Trophoblast cell (in vitro differentiated cells and primary cell): Measurements from ENCODE around the gene KCNAB1.

Experiments
- DNase-seq, 2 donors: peaks; one replicate each; pipeline ENCODE4 v3.0.0-alpha.2; 2016
- H2AFZ ChIP-seq: 2 replicates; pipeline ENCODE4 v1.6.1; 2013; ENCODE audit warnings: low read length, moderate library complexity, mild to moderate bottlenecking; ENCODE audit not compliant: insufficient read depth, poor library complexity
- H2AK5ac ChIP-seq: 2 replicates; pipeline ENCODE4 v1.6.1; 2013; ENCODE audit warnings: mild to moderate bottlenecking, low read length
- H2BK120ac ChIP-seq: 2 replicates; pipeline ENCODE4 v1.6.1; 2013; ENCODE audit warnings: low read length, mild to moderate bottlenecking, moderate library complexity; ENCODE audit not compliant: insufficient read depth, poor library complexity
- H2BK12ac ChIP-seq: 2 replicates; pipeline ENCODE4 v1.6.1; 2013; ENCODE audit warnings: mild to moderate bottlenecking, low read length, moderate library complexity
- H2BK5ac ChIP-seq: 2 replicates; pipeline ENCODE4 v1.6.1; 2013; ENCODE audit warnings: low read length, low read depth, moderate library complexity, mild to moderate bottlenecking; ENCODE audit not compliant: poor library complexity
- H3K14ac ChIP-seq: 2 replicates; pipeline ENCODE4 v1.6.1; 2013; ENCODE audit warnings: mild to moderate bottlenecking, low read length
- H3K18ac ChIP-seq: 2 replicates; pipeline ENCODE4 v1.6.1; 2013; ENCODE audit warnings: mild to moderate bottlenecking, low read length
- H3K23ac ChIP-seq: 2 replicates; pipeline ENCODE4 v1.6.1; 2013; ENCODE audit warnings: low read length
- H3K27ac ChIP-seq: 2 replicates; pipeline ENCODE4 v1.5.1; 2013; ENCODE audit warnings: low read depth, mild to moderate bottlenecking, inconsistent platforms, low read length, moderate library complexity
- H3K27me3 ChIP-seq: 2 replicates; pipeline ENCODE4 v1.6.1; 2013; ENCODE audit warnings: inconsistent platforms, mild to moderate bottlenecking, low read length, moderate library complexity; ENCODE audit not compliant: insufficient read depth
- H3K36me3 ChIP-seq, 2 experiments: 1 replicate in 1 of 2; 2 replicates in 1 of 2; pipeline ENCODE4 v1.6.1; 2013; ENCODE audit warnings: low read length in 2 of 2, mild to moderate bottlenecking in 2 of 2, moderate library complexity in 1 of 2; ENCODE audit not compliant: insufficient read depth in 2 of 2, control insufficient read depth in 1 of 2
- H3K4ac ChIP-seq: 2 replicates; pipeline ENCODE4 v1.6.1; 2013; ENCODE audit warnings: low read depth, mild to moderate bottlenecking, low read length, moderate library complexity
- H3K4me1 ChIP-seq, 2 experiments: 1 replicate in 1 of 2; 2 replicates in 1 of 2; pipeline ENCODE4 v1.6.1; 2013; ENCODE audit warnings: low read length in 2 of 2, mild to moderate bottlenecking in 2 of 2, moderate library complexity in 1 of 2; ENCODE audit not compliant: insufficient read depth in 2 of 2, control insufficient read depth in 1 of 2
- H3K4me2 ChIP-seq: 2 replicates; pipeline ENCODE4 v1.6.1; 2013; ENCODE audit warnings: inconsistent platforms, mild to moderate bottlenecking, low read length, moderate library complexity
- H3K4me3 ChIP-seq: 2 replicates; pipeline ENCODE4 v1.5.1; 2013; ENCODE audit warnings: mild to moderate bottlenecking, low read depth, low read length, inconsistent platforms
- H3K79me1 ChIP-seq: one replicate; pipeline ENCODE4 v1.6.1; 2013; ENCODE audit warnings: low read length
- H3K79me2 ChIP-seq: 2 replicates; pipeline ENCODE4 v1.6.1; 2013; ENCODE audit warnings: low read length, mild to moderate bottlenecking; ENCODE audit not compliant: control insufficient read depth, insufficient read depth, poor library complexity
- H3K9ac ChIP-seq: 2 replicates; pipeline ENCODE4 v1.6.1; 2013; ENCODE audit warnings: mild to moderate bottlenecking, low read length
- H3K9me3 ChIP-seq: 2 replicates; pipeline ENCODE4 v1.6.1; 2013; ENCODE audit warnings: low read depth, mild to moderate bottlenecking, control low read depth, inconsistent platforms, low read length; ENCODE audit not compliant: insufficient read depth
- H4K12ac ChIP-seq: 2 replicates; pipeline ENCODE4 v1.6.1; 2013; ENCODE audit warnings: low read depth, mild to moderate bottlenecking, low read length, moderate library complexity
- H4K8ac ChIP-seq: 2 replicates; pipeline ENCODE4 v1.6.1; 2013; ENCODE audit warnings: low read depth, mild to moderate bottlenecking, low read length, moderate library complexity
- H4K91ac ChIP-seq: one replicate; pipeline ENCODE4 v1.6.1; 2013; ENCODE audit warnings: low read depth, mild to moderate bottlenecking, low read length, moderate library complexity
- WGBS: extraction: QIAGEN DNeasy Blood & Tissue Kit; methylation state at CpG from one replicate; pipeline ENCODE4 v1.1.7; 2013; ENCODE audit warnings: missing lambda C conversion rate; ENCODE audit not compliant: insufficient read length, insufficient coverage; ENCODE audit errors: extremely low coverage; 5-methylcytosine and 5-hydroxymethylcytosine counted together

Gene KCNAB1

GRCh38 chr3:156495816-156496215 is 375.4 kb downstream of the KCNAB1 start:
- no peak for DNase-seq
- Histone ChIP-seq H3K18ac (no peak overlapping the region), H4K8ac (no peak overlapping the region), H3K4ac (no peak overlapping the region), H2BK5ac (no peak overlapping the region), H3K9me3 (no peaks in the 10 kb centered on the region), H3K4me1 (no peaks in the 10 kb centered on the region), H2BK120ac (no peak overlapping the region), H2AFZ (no peak overlapping the region), H3K79me2 (no peaks in the 10 kb centered on the region), H3K4me3 (no peak overlapping the region), H3K4me2 (no peak overlapping the region), H3K79me1 (no peaks in the 10 kb centered on the region), H4K12ac (no peak overlapping the region), H3K23ac (no peak overlapping the region), H2BK12ac (no peak overlapping the region), H3K27me3 (no peaks in the 10 kb centered on the region), H3K14ac (no peak overlapping the region), H3K27ac (no peak overlapping the region), H3K36me3 (no peaks in the 10 kb centered on the region), H2AK5ac (no peak overlapping the region), H3K9ac (no peak overlapping the region), H4K91ac (no peak overlapping the region)
- no CpG with 5 or more reads among the region's 1 CpG for WGBS

GRCh38 chr3:156497326-156497725 is 376.9 kb downstream of the KCNAB1 start:
- H2BK12ac ChIP-seq, result no peak overlapping the region
- no peak overlapping the region for H2BK120ac ChIP-seq
- H3K14ac ChIP-seq, result no peak overlapping the region
- no peaks in the 10 kb centered on the region for H3K9me3 ChIP-seq
- H4K12ac ChIP-seq, result no peak overlapping the region
- no peaks in the 10 kb centered on the region for H3K36me3 ChIP-seq
- no peaks in the 10 kb centered on the region for H3K4me1 ChIP-seq
- no peaks in the 10 kb centered on the region for H3K27me3 ChIP-seq
- DNase-seq, result no peak
- H3K79me2 ChIP-seq, result no peaks in the 10 kb centered on the region
- no peaks in the 10 kb centered on the region for H3K79me1 ChIP-seq
- no peak overlapping the region for H4K91ac ChIP-seq
- H2BK5ac ChIP-seq, result no peak overlapping the region
- H3K4ac ChIP-seq, result no peak overlapping the region
- no peak overlapping the region for H4K8ac ChIP-seq
- no peak overlapping the region for H2AFZ ChIP-seq
- H3K27ac ChIP-seq, result no peak overlapping the region
- H3K4me2 ChIP-seq, result no peak overlapping the region
- no peak overlapping the region for H3K18ac ChIP-seq
- no peak overlapping the region for H2AK5ac ChIP-seq
- H3K9ac ChIP-seq, result no peak overlapping the region
- WGBS, result no CpG with 5 or more reads among the region's 1 CpG
- H3K4me3 ChIP-seq, result no peak overlapping the region
- H3K23ac ChIP-seq, result no peak overlapping the region

GRCh38 chr3:156498307-156498706 is 377.9 kb downstream of the KCNAB1 start:
- Histone ChIP-seq H3K36me3 (no peaks in the 10 kb centered on the region), H2AK5ac (no peak overlapping the region), H4K8ac (no peak overlapping the region), H4K91ac (no peak overlapping the region), H2BK12ac (no peak overlapping the region), H3K14ac (no peak overlapping the region), H3K9me3 (no peaks in the 10 kb centered on the region), H3K4me3 (no peak overlapping the region), H3K18ac (no peak overlapping the region), H2BK120ac (no peak overlapping the region), H3K79me2 (no peaks in the 10 kb centered on the region), H3K4me2 (no peak overlapping the region), H3K23ac (no peak overlapping the region), H3K4me1 (no peaks in the 10 kb centered on the region), H2BK5ac (no peak overlapping the region), H3K9ac (no peak overlapping the region), H3K27me3 (no peaks in the 10 kb centered on the region), H3K4ac (no peak overlapping the region), H2AFZ (no peak overlapping the region), H3K79me1 (no peaks in the 10 kb centered on the region), H3K27ac (no peak overlapping the region), H4K12ac (no peak overlapping the region)
- DNase-seq, result no peak
- WGBS, result no CpG with 5 or more reads among the region's 5 CpGs

GRCh38 chr3:156507285-156507684 is 386.9 kb downstream of the KCNAB1 start:
- Histone ChIP-seq H3K27ac (no peak overlapping the region), H4K12ac (no peak overlapping the region), H3K4me2 (no peak overlapping the region), H2AFZ (no peak overlapping the region), H3K9ac (no peak overlapping the region), H3K9me3 (no peaks in the 10 kb centered on the region), H3K79me2 (no peaks in the 10 kb centered on the region), H3K4ac (no peak overlapping the region), H2AK5ac (no peak overlapping the region), H3K27me3 (no peaks in the 10 kb centered on the region), H3K14ac (no peak overlapping the region), H4K91ac (no peak overlapping the region), H3K4me3 (no peak overlapping the region), H4K8ac (no peak overlapping the region), H2BK120ac (no peak overlapping the region), H3K79me1 (no peaks in the 10 kb centered on the region), H2BK5ac (no peak overlapping the region), H2BK12ac (no peak overlapping the region), H3K36me3 (no peaks in the 10 kb centered on the region), H3K4me1 (no peaks in the 10 kb centered on the region), H3K18ac (no peak overlapping the region), H3K23ac (no peak overlapping the region)
- no peak for DNase-seq
